GM12872 (cell line): ENCODE data around the gene TENT4A.

Source experiments
- TF ChIP-seq, protein P1 (sequence below): IDR thresholded peaks from 3 replicates; pipeline ENCODE4 v1.5.1; 2011; ENCODE audit warnings: low read depth, mild to moderate bottlenecking, low read length, moderate library complexity; ENCODE audit not compliant: insufficient read depth

TENT4A gene

GRCh38 chr5:6766604-6767093, 53.4 kb downstream of the TENT4A start:
- TF ChIP-seq, protein P1, sequence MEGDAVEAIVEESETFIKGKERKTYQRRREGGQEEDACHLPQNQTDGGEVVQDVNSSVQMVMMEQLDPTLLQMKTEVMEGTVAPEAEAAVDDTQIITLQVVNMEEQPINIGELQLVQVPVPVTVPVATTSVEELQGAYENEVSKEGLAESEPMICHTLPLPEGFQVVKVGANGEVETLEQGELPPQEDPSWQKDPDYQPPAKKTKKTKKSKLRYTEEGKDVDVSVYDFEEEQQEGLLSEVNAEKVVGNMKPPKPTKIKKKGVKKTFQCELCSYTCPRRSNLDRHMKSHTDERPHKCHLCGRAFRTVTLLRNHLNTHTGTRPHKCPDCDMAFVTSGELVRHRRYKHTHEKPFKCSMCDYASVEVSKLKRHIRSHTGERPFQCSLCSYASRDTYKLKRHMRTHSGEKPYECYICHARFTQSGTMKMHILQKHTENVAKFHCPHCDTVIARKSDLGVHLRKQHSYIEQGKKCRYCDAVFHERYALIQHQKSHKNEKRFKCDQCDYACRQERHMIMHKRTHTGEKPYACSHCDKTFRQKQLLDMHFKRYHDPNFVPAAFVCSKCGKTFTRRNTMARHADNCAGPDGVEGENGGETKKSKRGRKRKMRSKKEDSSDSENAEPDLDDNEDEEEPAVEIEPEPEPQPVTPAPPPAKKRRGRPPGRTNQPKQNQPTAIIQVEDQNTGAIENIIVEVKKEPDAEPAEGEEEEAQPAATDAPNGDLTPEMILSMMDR: no peak

DNA sequence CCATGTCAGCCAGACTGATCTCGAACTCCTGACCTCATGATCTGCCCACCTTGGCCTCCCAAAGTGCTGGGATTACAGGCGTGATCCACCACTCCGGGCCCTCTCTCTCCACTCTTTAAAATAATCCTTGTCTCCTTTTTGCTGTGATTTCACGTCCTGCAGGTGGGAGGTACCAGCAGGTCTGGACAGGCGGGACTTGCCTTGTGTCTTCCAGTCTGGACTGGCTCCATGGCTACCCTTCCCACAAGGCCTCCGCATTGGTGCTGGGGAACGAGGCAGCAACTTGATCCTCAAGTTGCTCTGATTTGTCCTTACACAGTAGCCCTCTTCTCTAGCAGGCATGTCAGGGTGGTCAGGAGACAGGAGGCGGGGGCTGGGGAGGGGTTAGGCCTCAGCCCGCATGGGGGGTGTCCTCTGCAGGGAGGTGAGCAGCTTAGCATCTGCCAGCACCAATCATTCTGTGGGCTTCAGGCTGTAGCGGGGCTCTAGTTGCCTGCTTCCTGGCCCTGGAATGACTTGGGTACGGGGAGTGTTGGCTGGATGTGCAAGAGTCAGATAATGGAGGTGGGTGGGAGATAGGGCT, 54.3 kb downstream of the TENT4A start:
- TF ChIP-seq, protein P1: no peak

DNA sequence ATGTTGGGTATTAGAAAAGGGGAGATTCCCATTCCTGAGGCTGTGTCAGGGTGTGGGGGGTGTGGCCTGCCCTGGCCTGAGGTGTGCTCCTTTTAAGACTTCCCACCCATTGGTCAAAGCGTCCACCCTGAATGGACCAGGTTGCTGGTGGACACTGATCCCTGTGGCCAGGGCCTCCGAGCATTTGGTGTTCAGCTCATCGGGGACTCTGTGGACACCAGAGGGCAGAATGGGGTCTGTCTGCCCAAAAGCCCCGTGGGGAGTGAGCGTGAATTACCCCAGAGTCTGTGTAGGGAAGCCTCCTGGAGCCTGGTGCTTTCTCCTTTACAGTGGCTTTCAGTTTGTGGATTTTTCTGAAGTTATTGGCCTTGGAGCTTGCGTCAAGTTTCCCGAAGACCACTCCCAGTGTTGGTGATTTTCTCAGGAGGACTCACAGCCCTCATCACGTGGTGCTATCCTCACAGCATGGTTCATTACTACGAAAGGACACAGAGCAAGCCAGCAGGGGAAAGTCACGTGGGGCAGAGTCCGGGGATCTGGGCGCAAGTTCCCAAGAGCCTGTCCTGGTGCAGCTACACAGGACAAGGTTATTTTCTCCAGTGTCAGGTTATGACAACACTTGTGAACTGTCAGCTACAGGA, 55.5 kb downstream of the TENT4A start:
- TF ChIP-seq, protein P1: no peak

DNA sequence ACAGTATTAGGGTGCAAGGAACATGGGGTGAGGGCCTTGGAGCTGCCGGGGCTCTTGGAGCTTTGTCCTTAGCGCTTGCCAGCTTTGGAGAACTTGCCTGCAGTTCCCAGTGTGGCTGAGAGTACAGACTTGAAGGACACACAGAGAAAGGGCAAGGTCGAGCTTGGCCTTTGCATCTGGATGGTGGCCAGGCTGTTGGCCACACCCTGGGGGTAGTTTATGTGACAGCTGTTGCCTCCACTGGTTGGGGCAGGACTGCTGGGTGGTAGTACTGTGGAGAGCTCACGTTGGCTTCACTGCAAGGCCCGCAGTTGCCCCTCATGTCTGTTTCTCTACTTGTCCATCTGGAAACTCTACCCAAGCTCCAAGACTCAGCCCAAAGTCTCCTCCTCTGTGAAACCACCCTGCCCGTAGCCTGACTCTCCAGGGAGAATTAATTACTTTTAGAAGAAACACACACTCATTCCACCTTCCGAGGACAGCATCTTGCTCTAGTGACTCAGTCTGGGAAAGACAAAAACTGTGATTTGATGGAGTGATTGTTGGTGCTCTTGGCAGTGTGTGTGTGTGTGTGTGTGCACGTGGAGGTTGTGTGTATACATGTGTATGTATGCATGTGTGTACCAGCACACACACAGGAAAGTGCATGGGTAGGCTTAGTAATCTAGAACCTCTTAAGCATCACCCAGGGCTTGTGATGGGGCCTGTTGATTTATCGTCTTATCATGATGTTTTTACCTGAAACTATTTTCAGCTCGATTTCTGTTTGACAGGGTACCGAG, 57.8 kb downstream of the TENT4A start:
- TF ChIP-seq, protein P1: no peak

GRCh38 chr5:6772886-6773285, 59.7 kb downstream of the TENT4A start:
- TF ChIP-seq, protein P1: no peak

- TF ChIP-seq, protein P1: no peak
Measured at GRCh38 chr5:6773342-6774035, 60.3 kb downstream of the TENT4A start.

- TF ChIP-seq, protein P1: no peak
Measured at GRCh38 chr5:6774721-6775204, 61.5 kb downstream of the TENT4A start.
